ENCODE data around the gene EPB41L2.
"Not testable (repeated sequence)": the region's sequence is repeated elsewhere in the genome, so short reads cannot be mapped to it uniquely, and the experiment has no call there.

- not testable (repeated sequence) for TF ChIP-seq POLR2AphosphoS5 (IDR thresholded peaks at IDR 0.05; ENCODE audit: borderline replicate concordance, low read depth, low read length); EZH2 (IDR thresholded peaks at IDR 0.05); FOXP2 (optimal IDR thresholded peaks at IDR 0.05; ENCODE audit: control extremely low read depth, extremely low read length, insufficient read depth)
Measured at GRCh38 chr6:131091944-131092343, 28.9 kb upstream of the EPB41L2 start.

All from SK-N-MC (cell line).